ENCODE measurements around the gene KLRK1. TPM values are rescaled to one million over a fixed set of nuclear protein-coding genes. Genes with fewer than 3 reads are reported as not detected.
"Not testable (repeated sequence)": the region's sequence is repeated elsewhere in the genome, so short reads cannot be mapped to it uniquely, and the experiment has no call there.

The KLRK1 gene
- polyA plus RNA-seq, 1 donor from 2014 or later, result 14.9 TPM

DNA sequence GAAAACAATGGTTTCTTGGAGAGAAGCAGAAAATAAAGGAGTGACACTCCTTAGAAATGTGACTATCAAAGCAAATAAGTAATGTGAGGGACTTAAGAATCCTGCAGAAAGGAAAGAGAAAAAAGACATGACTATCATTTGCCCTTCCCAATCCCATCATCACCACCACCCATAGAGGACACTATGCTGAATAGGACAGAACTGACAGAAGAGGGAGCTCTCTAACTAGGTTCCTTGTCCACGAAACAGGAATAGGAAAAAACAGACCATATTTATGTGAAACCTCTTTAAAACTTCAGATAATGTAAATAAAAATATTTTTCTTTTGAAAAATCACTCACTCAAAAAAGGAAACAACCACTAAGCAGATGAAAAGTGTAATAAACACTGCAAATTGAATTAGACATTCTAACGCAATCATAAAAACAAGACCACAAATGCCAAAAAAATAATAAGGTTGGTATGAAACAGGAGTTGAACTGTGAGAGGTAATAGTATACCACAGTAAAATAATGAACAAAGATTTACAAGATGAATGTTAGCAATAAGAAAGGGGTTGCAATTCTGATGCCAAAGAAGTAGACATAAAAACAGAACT lies 58.1 kb downstream of the KLRK1 start:
- Histone ChIP-seq H3K4me3 (ENCODE audit: low read length) (no peak overlapping the region), H4K20me1 (ENCODE audit: insufficient read depth) (no peaks in the 10 kb centered on the region), H3K36me3 (ENCODE audit: insufficient read depth, low read length) (no peaks in the 10 kb centered on the region), H3K9ac (ENCODE audit: low read length) (no peak overlapping the region), H3F3A (ENCODE audit: insufficient read depth, low read length, poor library complexity, severe bottlenecking) (no peaks in the 10 kb centered on the region), H3K9me3 (ENCODE audit: low read length) (no peaks in the 10 kb centered on the region), H2AFZ (ENCODE audit: low read depth, low read length) (no peak overlapping the region), H3K27ac (ENCODE audit: low read length) (no peak overlapping the region), H3K79me2 (replicated peaks; ENCODE audit: insufficient read depth, low read length) (no peaks in the 10 kb centered on the region), H3K4me2 (ENCODE audit: low read length) (no peak overlapping the region), H3K27me3 (ENCODE audit: insufficient read depth, low read depth, low read length) (no peaks in the 10 kb centered on the region), H3K9me2 (ENCODE audit: insufficient read depth, low read length) (no peaks in the 10 kb centered on the region)
- TF ChIP-seq POLR2AphosphoS5 (IDR thresholded peaks at IDR 0.05) (no peak), EZH2 (IDR thresholded peaks at IDR 0.05; ENCODE audit: borderline replicate concordance, insufficient read depth, low read length, poor library complexity, severe bottlenecking) (no peak), EP300 (conservative IDR thresholded peaks at IDR 0.05; ENCODE audit: poor library complexity, severe bottlenecking) (no peak), MXI1 (conservative IDR thresholded peaks at IDR 0.05; ENCODE audit: poor library complexity, severe bottlenecking) (no peak), RAD21 (conservative IDR thresholded peaks at IDR 0.05) (peak; percentile 71), TAF1 (IDR thresholded peaks at IDR 0.05; ENCODE audit: low read depth) (no peak), SMC3 (conservative IDR thresholded peaks at IDR 0.05; ENCODE audit: poor library complexity) (peak; percentile 71)
- TF ChIP-seq, protein P1, sequence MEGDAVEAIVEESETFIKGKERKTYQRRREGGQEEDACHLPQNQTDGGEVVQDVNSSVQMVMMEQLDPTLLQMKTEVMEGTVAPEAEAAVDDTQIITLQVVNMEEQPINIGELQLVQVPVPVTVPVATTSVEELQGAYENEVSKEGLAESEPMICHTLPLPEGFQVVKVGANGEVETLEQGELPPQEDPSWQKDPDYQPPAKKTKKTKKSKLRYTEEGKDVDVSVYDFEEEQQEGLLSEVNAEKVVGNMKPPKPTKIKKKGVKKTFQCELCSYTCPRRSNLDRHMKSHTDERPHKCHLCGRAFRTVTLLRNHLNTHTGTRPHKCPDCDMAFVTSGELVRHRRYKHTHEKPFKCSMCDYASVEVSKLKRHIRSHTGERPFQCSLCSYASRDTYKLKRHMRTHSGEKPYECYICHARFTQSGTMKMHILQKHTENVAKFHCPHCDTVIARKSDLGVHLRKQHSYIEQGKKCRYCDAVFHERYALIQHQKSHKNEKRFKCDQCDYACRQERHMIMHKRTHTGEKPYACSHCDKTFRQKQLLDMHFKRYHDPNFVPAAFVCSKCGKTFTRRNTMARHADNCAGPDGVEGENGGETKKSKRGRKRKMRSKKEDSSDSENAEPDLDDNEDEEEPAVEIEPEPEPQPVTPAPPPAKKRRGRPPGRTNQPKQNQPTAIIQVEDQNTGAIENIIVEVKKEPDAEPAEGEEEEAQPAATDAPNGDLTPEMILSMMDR (IDR thresholded peaks at IDR 0.05; ENCODE audit: poor library complexity, severe bottlenecking), result peak; percentile 66
- TF ChIP-seq, protein P2, sequence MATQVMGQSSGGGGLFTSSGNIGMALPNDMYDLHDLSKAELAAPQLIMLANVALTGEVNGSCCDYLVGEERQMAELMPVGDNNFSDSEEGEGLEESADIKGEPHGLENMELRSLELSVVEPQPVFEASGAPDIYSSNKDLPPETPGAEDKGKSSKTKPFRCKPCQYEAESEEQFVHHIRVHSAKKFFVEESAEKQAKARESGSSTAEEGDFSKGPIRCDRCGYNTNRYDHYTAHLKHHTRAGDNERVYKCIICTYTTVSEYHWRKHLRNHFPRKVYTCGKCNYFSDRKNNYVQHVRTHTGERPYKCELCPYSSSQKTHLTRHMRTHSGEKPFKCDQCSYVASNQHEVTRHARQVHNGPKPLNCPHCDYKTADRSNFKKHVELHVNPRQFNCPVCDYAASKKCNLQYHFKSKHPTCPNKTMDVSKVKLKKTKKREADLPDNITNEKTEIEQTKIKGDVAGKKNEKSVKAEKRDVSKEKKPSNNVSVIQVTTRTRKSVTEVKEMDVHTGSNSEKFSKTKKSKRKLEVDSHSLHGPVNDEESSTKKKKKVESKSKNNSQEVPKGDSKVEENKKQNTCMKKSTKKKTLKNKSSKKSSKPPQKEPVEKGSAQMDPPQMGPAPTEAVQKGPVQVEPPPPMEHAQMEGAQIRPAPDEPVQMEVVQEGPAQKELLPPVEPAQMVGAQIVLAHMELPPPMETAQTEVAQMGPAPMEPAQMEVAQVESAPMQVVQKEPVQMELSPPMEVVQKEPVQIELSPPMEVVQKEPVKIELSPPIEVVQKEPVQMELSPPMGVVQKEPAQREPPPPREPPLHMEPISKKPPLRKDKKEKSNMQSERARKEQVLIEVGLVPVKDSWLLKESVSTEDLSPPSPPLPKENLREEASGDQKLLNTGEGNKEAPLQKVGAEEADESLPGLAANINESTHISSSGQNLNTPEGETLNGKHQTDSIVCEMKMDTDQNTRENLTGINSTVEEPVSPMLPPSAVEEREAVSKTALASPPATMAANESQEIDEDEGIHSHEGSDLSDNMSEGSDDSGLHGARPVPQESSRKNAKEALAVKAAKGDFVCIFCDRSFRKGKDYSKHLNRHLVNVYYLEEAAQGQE (IDR thresholded peaks at IDR 0.05; ENCODE audit: borderline replicate concordance), result no peak

DNA sequence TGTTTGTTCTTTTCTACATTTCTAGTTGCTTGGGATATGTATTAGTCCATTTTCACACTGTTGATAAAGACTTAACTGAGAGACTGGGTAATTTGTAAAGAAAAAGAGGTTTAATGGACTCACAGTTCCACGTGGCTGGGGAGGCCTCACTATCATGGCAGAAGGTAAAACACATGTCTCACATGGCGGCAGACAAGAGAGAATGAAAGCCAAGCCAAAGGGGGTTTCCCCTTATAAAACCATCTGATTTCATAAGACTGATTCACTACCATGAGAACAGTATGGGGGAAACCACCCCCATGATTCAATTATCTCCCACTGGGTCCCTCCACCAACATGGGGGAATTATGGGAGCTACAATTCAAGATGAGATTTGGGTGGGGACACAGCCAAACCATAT lies 61.1 kb downstream of the KLRK1 start:
- not testable (repeated sequence) for H3F3A ChIP-seq (ENCODE audit: insufficient read depth, low read length, poor library complexity, severe bottlenecking); H3K4me3 ChIP-seq (ENCODE audit: low read length); H3K4me2 ChIP-seq (ENCODE audit: low read length); H3K36me3 ChIP-seq (ENCODE audit: insufficient read depth, low read length); H4K20me1 ChIP-seq (ENCODE audit: insufficient read depth); H3K79me2 ChIP-seq (replicated peaks; ENCODE audit: insufficient read depth, low read length); H3K9ac ChIP-seq (ENCODE audit: low read length); H3K9me3 ChIP-seq (ENCODE audit: low read length); H3K27ac ChIP-seq (ENCODE audit: low read length); H3K9me2 ChIP-seq (ENCODE audit: insufficient read depth, low read length); H2AFZ ChIP-seq (ENCODE audit: low read depth, low read length); H3K27me3 ChIP-seq (ENCODE audit: insufficient read depth, low read depth, low read length)

Other genes starting within 250 kb of the KLRK1 start
- gene OLR1, start 217.9 kb downstream of the KLRK1 start, polyA plus RNA-seq, result not detected in 2 replicates
- not detected in 2 replicates for gene TMEM52B, start 211.0 kb downstream of the KLRK1 start, polyA plus RNA-seq
- 213 and 253 TPM in 2 replicates for gene GABARAPL1, start 177.2 kb downstream of the KLRK1 start, polyA plus RNA-seq
- gene KLRD1, start 82.2 kb downstream of the KLRK1 start, polyA plus RNA-seq, result 0.28 and 0.52 TPM in 2 replicates
- 6.5 and 8.2 TPM in 2 replicates for gene KLRC4, start 19.7 kb upstream of the KLRK1 start, polyA plus RNA-seq
- gene KLRC3, start 30.6 kb upstream of the KLRK1 start, polyA plus RNA-seq, result 3.4 and 3.7 TPM in 2 replicates
- gene KLRC2, start 46.0 kb upstream of the KLRK1 start, polyA plus RNA-seq, result 3.7 and 6.6 TPM in 2 replicates
- gene KLRC1, start 63.3 kb upstream of the KLRK1 start, polyA plus RNA-seq, result not detected in 2 replicates
- gene EIF2S3B, start 115.8 kb upstream of the KLRK1 start, polyA plus RNA-seq, result 2.1 and 3.6 TPM in 2 replicates
- gene MAGOHB, start 223.6 kb upstream of the KLRK1 start, polyA plus RNA-seq, result 43.3 and 63.5 TPM in 2 replicates

Measured in neural cell (in vitro differentiated cells).